Activated naive CD8-positive, alpha-beta T cell treated with anti-CD3 and anti-CD28 coated beads for 36 hours (primary cell): ENCODE results near the gene INCA1. TPM values are rescaled to one million over a fixed set of nuclear protein-coding genes. Genes with fewer than 3 reads are reported as not detected.

Experiments used
- DNase-seq: peaks from one replicate; pipeline ENCODE4 v3.0.0; 2021
- H3K27ac Mint-ChIP-seq: one replicate; pipeline ENCODE4 v1.8.0; 2022; ENCODE audit warnings: mild to moderate bottlenecking, moderate library complexity, mixed read lengths
- H3K27me3 Mint-ChIP-seq: one replicate; pipeline ENCODE4 v1.8.0; 2022; ENCODE audit warnings: mild to moderate bottlenecking, mixed read lengths
- H3K36me3 Mint-ChIP-seq: one replicate; pipeline ENCODE4 v1.8.0; 2021; ENCODE audit warnings: mild to moderate bottlenecking, mixed read lengths
- H3K4me1 Mint-ChIP-seq: one replicate; pipeline ENCODE4 v1.8.0; 2021; ENCODE audit warnings: mixed read lengths
- H3K4me3 Mint-ChIP-seq: one replicate; pipeline ENCODE4 v1.8.0; 2022; ENCODE audit warnings: mild to moderate bottlenecking, moderate library complexity, mixed read lengths
- H3K9me3 Mint-ChIP-seq: one replicate; pipeline ENCODE4 v1.8.0; 2022; ENCODE audit warnings: mixed read lengths
- total RNA-seq, 2 experiments: library from RNA; stranded (reverse); gene quantifications; one replicate each; pipeline ENCODE4 v1.2.3, GENCODE V29; 2021

The INCA1 gene
- total RNA-seq, 2 experiments from 2014 or later = 0.29 to 0.36 TPM

GRCh38 chr17:5024604-5025003, 27.3 kb upstream of the INCA1 start:
- H3K27ac Mint-ChIP-seq = no peak overlapping the region
- DNase-seq = no peak
- H3K4me3 Mint-ChIP-seq = no peak overlapping the region
- H3K27me3 Mint-ChIP-seq = no peaks in the 10 kb centered on the region
- H3K36me3 Mint-ChIP-seq = peaks cover 9% of the 10 kb centered on the region
- H3K9me3 Mint-ChIP-seq = no peaks in the 10 kb centered on the region
- H3K4me1 Mint-ChIP-seq = no peaks in the 10 kb centered on the region

- H3K27ac Mint-ChIP-seq = no peak overlapping the region
- no peaks in the 10 kb centered on the region for H3K9me3 Mint-ChIP-seq
- H3K4me1 Mint-ChIP-seq = peaks cover 6% of the 10 kb centered on the region
- no peak for DNase-seq
- H3K27me3 Mint-ChIP-seq = no peaks in the 10 kb centered on the region
- H3K4me3 Mint-ChIP-seq = no peak overlapping the region
- H3K36me3 Mint-ChIP-seq = peaks cover 10% of the 10 kb centered on the region
Observed at GRCh38 chr17:5023588-5024147, 26.3 kb upstream of the INCA1 start.

- DNase-seq = no peak
- no peaks in the 10 kb centered on the region for H3K9me3 Mint-ChIP-seq
- H3K4me1 Mint-ChIP-seq = peaks cover 6% of the 10 kb centered on the region
- peaks cover 10% of the 10 kb centered on the region for H3K36me3 Mint-ChIP-seq
- H3K27ac Mint-ChIP-seq = no peak overlapping the region
- H3K27me3 Mint-ChIP-seq = no peaks in the 10 kb centered on the region
- H3K4me3 Mint-ChIP-seq = no peak overlapping the region
Observed at GRCh38 chr17:5022171-5022711, 24.9 kb upstream of the INCA1 start.

GRCh38 chr17:5020502-5021023, 23.2 kb upstream of the INCA1 start:
- H3K27ac Mint-ChIP-seq = no peak overlapping the region
- peaks cover 6% of the 10 kb centered on the region for H3K4me1 Mint-ChIP-seq
- H3K9me3 Mint-ChIP-seq = no peaks in the 10 kb centered on the region
- peaks cover 14% of the 10 kb centered on the region for H3K36me3 Mint-ChIP-seq
- H3K27me3 Mint-ChIP-seq = no peaks in the 10 kb centered on the region
- no peak for DNase-seq
- no peak overlapping the region for H3K4me3 Mint-ChIP-seq

- Mint-ChIP-seq H3K9me3 (no peaks in the 10 kb centered on the region), H3K36me3 (peaks cover 18% of the 10 kb centered on the region), H3K27ac (no peak overlapping the region), H3K4me1 (peaks cover 6% of the 10 kb centered on the region), H3K4me3 (no peak overlapping the region), H3K27me3 (no peaks in the 10 kb centered on the region)
- peak; percentile 58 for DNase-seq
Observed at GRCh38 chr17:5019475-5019956, 22.2 kb upstream of the INCA1 start.

GRCh38 chr17:5014357-5014756, 17.0 kb upstream of the INCA1 start:
- H3K9me3 Mint-ChIP-seq = no peaks in the 10 kb centered on the region
- H3K27ac Mint-ChIP-seq = no peak overlapping the region
- H3K4me3 Mint-ChIP-seq = no peak overlapping the region
- peaks cover 16% of the 10 kb centered on the region for H3K36me3 Mint-ChIP-seq
- no peaks in the 10 kb centered on the region for H3K27me3 Mint-ChIP-seq
- no peak for DNase-seq
- H3K4me1 Mint-ChIP-seq = peaks cover 7% of the 10 kb centered on the region

- DNase-seq = no peak
- no peak overlapping the region for H3K4me3 Mint-ChIP-seq
- peaks cover 2% of the 10 kb centered on the region for H3K4me1 Mint-ChIP-seq
- no peak overlapping the region for H3K27ac Mint-ChIP-seq
- H3K9me3 Mint-ChIP-seq = no peaks in the 10 kb centered on the region
- H3K36me3 Mint-ChIP-seq = peaks cover 19% of the 10 kb centered on the region
- H3K27me3 Mint-ChIP-seq = no peaks in the 10 kb centered on the region
Observed at GRCh38 chr17:5011928-5012327, 14.6 kb upstream of the INCA1 start.

GRCh38 chr17:5003214-5003867, 6.0 kb upstream of the INCA1 start:
- Mint-ChIP-seq H3K27ac (no peak overlapping the region), H3K36me3 (peaks cover 31% of the 10 kb centered on the region), H3K4me1 (peaks cover 7% of the 10 kb centered on the region), H3K4me3 (no peak overlapping the region), H3K27me3 (no peaks in the 10 kb centered on the region), H3K9me3 (no peaks in the 10 kb centered on the region)
- DNase-seq = no peak

GRCh38 chr17:5002121-5002788, 4.9 kb upstream of the INCA1 start:
- Mint-ChIP-seq H3K9me3 (no peaks in the 10 kb centered on the region), H3K36me3 (peaks cover 31% of the 10 kb centered on the region), H3K27ac (no peak overlapping the region), H3K4me3 (no peak overlapping the region), H3K4me1 (peaks cover 7% of the 10 kb centered on the region), H3K27me3 (no peaks in the 10 kb centered on the region)
- DNase-seq = no peak

GRCh38 chr17:5000237-5000639, 2.9 kb upstream of the INCA1 start:
- H3K27me3 Mint-ChIP-seq = no peaks in the 10 kb centered on the region
- H3K27ac Mint-ChIP-seq = no peak overlapping the region
- DNase-seq = no peak
- no peaks in the 10 kb centered on the region for H3K9me3 Mint-ChIP-seq
- peaks cover 10% of the 10 kb centered on the region for H3K4me1 Mint-ChIP-seq
- no peak overlapping the region for H3K4me3 Mint-ChIP-seq
- peaks cover 20% of the 10 kb centered on the region for H3K36me3 Mint-ChIP-seq

GRCh38 chr17:4999430-5000093, 2.2 kb upstream of the INCA1 start:
- no peak for DNase-seq
- Mint-ChIP-seq H3K4me3 (peak overlapping the region; percentile 87), H3K36me3 (peaks cover 13% of the 10 kb centered on the region), H3K27ac (peak overlapping the region; percentile 1), H3K4me1 (peaks cover 10% of the 10 kb centered on the region), H3K9me3 (no peaks in the 10 kb centered on the region), H3K27me3 (no peaks in the 10 kb centered on the region)

GRCh38 chr17:4998732-4999429, 1.6 kb upstream of the INCA1 start:
- Mint-ChIP-seq H3K27ac (peak overlapping the region; percentile 72), H3K9me3 (no peaks in the 10 kb centered on the region), H3K4me3 (peak overlapping the region; percentile 87), H3K27me3 (no peaks in the 10 kb centered on the region), H3K4me1 (peaks cover 10% of the 10 kb centered on the region), H3K36me3 (peaks cover 7% of the 10 kb centered on the region)
- no peak for DNase-seq

GRCh38 chr17:4998027-4998731, 857 bp upstream of the INCA1 start:
- Mint-ChIP-seq H3K4me1 (peaks cover 10% of the 10 kb centered on the region), H3K36me3 (peaks cover 5% of the 10 kb centered on the region), H3K4me3 (peak overlapping the region; percentile 87), H3K27me3 (no peaks in the 10 kb centered on the region), H3K9me3 (no peaks in the 10 kb centered on the region), H3K27ac (peak overlapping the region; percentile 45)
- no peak for DNase-seq

GRCh38 chr17:4994081-4994595, 3.2 kb downstream of the INCA1 start:
- peaks cover 18% of the 10 kb centered on the region for H3K4me1 Mint-ChIP-seq
- no peak overlapping the region for H3K4me3 Mint-ChIP-seq
- H3K36me3 Mint-ChIP-seq = peaks cover under 1% of the 10 kb centered on the region
- H3K9me3 Mint-ChIP-seq = no peaks in the 10 kb centered on the region
- no peak for DNase-seq
- no peak overlapping the region for H3K27ac Mint-ChIP-seq
- no peaks in the 10 kb centered on the region for H3K27me3 Mint-ChIP-seq
